Limb (tissue), 2 donors: Measurements from ENCODE around the gene LYSMD2.
"Not testable (repeated sequence)": the region's sequence is repeated elsewhere in the genome, so short reads cannot be mapped to it uniquely, and the experiment has no call there.

Experiments
- DNase-seq, 2 donors: peaks; one replicate each; pipeline ENCODE4 v3.0.0-alpha.2; 2016; ENCODE audit errors: extremely low spot score in 2 of 2

LYSMD2 gene, protein sequence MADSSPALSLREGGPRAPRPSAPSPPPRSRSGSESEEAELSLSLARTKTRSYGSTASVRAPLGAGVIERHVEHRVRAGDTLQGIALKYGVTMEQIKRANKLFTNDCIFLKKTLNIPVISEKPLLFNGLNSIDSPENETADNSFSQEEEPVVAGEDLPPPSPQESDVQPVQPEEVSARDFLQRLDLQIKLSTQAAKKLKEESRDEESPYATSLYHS

DNA sequence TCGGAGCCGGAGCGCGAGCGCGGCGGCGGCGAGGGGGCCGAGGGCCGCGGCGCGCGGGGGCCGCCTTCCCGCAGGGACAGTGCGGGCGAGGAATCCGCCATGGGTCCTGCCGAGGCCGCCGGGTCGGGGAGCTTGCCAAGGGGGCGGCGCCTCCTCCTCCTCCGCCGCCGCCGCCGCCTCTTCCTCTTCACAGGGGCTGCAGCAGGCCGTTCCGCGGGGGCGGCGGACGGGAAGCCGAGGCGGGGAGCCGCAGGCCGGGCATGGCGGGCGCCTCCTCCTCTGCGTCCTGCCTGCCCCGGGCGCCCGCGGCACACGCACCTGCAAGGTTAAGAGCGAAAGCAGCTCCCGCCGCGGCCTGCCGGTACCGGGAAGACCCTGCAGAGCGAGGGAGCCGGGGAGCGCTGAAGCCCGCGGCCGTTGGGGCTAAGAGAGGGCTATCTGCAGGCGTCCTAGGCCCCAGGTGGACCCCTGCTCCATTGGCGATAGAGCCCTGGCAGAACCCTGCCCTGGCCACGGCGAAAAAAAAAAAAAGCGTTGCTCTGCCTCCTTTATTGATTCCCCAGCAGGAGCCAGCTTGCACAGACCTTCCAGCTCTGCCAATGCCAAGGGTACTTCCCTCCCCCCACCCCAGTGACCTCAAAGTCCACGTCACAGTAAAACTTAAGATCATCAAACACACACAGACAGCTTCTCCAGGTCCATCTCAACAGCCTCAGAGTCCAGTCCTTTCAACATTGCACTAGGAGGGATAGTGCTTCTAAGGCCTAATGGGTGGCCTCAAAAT, at the start of gene LYSMD2:
Gene LYSMD2, minus strand, starts transcription at position 134 of the 784 bp plus-strand sequence. Its CDS starts 33 bp downstream, at position 101.
- peak in 1 of 2 donors; percentile 81 for DNase-seq

DNA sequence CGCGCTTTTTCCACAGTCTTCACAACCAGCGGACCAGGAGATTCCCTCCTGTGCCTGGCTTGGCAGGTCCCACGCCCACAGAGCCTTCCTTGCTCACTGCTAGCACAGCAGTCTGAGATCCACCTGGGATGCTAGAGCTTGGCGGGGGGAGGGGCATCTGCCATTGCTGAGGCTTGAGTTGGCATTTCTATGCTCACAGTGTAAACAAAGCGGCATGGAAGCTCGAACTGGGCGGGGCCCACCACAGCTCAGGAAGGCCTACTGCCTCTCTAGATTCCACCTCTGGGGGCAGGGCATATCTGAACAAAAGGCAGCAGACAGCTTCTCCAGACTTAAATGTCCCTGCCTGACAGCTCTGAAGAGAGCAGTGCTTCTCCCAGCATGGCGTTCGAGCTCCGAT, 49.7 kb upstream of the LYSMD2 start:
- DNase-seq = not testable (repeated sequence)

DNA sequence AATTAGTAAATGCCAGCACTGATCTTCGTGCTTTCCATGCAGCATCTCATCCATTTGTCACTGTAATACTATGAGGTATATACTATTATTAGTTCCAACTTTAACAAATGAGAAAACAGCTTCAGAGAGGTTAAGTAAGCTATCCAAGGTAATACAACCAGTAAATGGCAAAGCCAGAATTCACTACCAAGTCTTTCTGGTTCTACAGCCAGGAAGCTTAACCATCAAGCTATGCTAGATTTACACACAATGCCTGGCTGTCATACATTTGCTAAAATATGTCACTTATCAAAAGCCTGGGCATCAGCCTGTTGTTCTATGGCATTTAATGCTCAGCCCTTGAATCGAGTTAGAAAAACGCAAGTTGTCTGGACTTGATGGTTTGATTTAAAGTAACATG, 46.5 kb upstream of the LYSMD2 start:
- DNase-seq = no peak

DNA sequence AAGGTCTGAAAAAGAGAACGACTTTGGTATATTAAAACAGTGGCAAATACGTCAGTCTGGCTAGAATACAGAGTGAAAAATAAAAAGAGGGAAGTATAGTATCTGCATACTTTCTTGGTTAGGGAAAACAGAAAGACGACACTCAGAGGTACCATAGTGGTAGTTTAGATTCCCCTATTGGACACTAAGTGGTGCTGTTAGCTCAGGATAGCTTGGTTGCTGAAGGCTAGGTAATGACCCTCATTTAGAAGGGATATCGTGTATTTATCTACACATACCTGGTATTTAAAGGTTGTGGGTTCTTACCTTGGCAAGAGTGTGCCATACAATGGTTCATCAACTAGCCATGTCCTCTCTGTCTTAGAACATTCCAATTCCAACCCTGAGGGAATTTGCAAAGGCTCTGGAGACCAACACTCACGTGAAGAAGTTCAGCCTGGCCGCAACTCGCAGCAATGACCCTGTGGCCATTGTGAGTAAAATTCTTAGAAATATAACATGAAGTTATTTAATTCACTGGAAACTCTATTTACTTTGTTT, 45.0 kb upstream of the LYSMD2 start:
- DNase-seq = no peak

DNA sequence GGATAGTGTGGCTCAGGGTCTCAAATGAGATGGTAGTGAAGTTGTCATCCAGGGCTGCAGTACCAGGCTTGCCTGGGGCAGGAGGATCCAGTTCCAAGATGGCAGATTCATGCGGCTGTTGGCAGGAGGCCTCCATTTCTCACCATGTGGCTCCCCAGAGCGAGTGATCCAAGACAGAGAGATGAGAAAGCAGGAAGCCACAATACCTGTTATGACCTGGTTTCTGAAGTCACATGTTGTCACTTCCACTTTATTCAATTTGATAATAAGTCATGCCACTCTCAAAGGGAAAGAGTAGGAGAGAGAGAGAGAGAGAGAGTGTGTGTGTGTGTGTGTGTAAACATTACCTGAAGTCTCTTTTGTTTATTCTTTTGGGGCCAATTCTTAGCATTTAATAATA, 44.1 kb upstream of the LYSMD2 start:
- no peak for DNase-seq

DNA sequence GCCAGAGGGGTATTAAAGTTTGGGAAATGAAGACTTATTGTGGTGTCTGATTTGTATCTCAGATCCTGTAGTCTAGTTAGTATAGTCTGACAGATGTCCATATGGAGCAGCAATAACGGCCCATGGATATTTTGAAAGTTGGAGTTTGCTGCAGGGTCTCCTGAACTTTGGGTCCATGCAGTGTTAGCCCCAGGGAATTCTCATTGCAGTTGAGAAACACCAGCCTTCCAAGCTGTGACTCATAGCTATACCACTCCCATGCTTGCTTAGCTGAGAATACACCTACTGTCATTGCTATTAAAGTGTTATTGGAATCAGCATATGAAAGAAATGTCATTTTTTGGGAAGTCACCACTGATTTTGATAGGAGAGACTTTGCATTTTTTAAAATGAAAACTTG, 43.2 kb upstream of the LYSMD2 start:
- DNase-seq = no peak

DNA sequence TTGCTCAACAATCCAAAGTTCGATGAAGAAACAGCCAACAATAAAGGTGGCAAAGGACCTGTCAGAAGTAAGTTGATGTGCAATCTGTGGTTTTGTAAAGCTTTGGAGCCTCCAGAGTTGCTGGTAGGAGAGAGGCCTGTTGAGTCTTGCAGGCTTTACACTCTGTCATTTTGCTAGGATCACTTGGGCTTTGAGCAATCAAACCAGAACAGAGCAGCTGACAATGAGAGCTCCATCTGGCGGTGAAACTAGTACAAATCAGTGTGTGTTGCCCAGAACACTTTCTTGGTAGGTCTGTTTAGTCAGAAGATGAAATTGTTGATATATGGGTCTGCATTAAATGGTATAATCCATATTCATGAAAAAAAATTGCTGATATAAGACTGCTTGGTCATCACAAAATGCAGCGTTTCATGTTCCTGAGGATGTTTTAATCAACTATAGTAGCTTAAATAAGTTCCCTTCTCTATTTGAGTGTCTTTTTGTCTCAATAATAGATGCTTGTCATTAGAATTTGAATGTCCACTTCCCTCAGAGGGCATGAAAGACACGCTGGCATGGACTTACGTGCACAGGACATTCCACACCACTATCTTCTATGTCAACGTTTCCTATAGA, 39.6 kb upstream of the LYSMD2 start:
- DNase-seq = peak; percentile 64 to 83

DNA sequence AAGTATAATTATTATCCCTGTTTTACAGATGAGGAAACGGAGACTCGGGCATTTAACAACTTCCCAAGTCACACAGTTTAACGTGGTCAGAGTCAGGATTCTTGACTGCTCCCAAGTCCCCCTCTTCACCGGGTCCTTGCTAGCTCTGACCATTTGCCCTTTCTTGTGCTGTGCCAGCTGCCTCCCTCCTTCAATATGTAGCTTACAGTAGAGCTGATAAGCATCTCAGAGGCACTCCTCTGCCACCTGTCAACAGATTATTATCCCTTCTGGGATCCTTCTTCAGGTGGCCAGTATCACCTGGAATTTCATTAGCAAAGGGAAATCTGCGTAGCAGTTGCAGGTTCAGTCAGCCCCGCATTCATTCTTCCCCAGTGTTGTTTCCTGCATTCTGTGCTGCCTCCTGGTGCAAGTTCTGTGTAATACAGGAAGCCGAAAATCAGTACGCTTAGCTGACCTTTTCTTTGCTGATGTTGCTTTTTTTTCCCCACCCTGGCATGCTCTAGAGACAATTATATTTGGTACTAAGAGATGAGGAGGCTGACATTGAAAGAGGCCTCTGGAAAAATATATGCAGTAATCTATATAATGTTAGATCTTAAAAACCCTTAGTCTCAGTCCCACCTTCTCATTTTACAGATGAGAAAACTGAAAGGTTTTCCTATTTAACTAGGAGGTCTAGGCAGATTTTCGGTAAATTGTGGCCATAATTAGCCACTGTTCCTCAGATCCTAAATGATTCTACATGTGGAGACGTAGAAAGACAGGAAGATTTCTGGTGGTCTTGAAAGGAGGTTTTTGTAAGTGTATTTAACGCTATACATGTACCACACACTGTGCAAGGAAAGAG, 38.7 kb upstream of the LYSMD2 start:
- DNase-seq = peak; percentile 34 to 54

DNA sequence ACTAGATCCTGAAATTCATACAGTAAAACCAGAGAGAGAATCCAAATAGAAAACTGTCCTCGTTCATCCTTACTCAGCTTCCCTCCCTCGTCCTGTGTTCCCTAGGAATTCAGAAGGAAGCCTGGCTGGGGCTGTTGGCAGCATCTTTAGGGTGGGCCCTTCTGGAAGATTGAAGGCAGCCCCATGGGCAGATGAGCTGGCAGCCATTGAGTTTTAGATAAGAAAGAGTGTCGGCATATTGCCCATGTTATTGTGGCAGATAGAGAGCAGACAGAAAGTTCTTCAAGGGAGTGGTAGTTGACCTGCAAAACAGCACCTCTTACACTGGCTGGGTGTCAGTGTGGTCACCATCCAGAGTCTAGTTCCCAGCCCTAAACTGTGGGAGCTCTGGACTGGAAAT, 37.5 kb upstream of the LYSMD2 start:
- DNase-seq = no peak

DNA sequence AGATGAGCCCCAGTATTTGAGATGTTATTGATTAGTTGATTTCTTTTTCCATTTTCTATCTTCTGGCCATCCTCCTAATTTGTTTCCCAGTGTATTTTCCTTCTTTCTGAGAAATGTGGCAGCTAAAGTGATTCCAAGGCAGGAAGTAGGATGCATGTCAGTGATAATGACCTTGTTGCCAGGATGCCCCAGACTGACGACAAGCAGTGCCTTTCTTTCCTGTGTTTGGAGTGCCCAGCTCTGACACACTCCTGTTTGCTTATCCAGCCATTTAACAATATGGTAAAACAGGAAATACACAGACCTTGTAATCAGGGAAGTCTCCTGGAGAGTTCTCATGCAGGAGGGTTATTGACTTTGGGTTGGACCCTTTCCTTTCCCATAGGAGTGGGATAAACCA, 34.3 kb upstream of the LYSMD2 start:
- DNase-seq = no peak

DNA sequence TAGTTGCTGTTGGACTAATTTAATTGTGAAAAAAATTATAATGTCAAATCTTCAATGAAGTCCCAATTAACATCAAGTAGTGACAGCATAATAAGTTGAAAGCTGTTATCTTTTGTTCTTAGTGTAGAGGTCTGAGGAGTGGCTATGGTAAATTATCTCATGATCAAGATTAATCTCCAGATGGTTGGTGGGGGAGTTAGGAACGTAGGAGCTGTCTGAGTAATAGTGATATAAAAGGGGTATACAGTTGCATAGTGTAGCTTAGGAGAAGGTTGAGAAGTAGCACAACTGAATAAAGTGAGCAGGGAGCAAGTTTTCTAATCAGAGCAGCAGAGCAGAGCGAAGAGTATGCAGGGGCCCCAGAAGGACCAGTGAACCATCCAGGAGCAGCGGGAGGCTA, 33.4 kb upstream of the LYSMD2 start:
- DNase-seq = no peak

DNA sequence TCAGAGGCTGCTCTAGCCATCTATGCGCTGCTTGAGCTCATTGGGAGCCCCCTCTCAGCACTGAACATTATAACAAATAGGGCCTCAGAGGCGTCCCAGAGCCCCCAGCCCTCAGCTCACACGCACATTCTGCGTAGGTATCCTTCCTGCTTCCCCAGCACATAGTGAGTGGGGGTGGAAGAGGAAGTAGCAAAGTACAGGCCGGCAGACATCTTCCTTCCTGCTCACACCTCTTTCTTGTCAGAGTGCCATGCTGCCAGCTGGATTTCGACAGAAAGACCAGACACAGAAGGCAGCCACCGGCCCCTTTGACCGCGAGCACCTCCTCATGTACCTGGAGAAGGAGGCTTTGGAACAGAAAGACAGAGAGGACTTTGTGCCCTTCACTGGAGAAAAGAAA, 30.6 kb upstream of the LYSMD2 start:
- DNase-seq = no peak

DNA sequence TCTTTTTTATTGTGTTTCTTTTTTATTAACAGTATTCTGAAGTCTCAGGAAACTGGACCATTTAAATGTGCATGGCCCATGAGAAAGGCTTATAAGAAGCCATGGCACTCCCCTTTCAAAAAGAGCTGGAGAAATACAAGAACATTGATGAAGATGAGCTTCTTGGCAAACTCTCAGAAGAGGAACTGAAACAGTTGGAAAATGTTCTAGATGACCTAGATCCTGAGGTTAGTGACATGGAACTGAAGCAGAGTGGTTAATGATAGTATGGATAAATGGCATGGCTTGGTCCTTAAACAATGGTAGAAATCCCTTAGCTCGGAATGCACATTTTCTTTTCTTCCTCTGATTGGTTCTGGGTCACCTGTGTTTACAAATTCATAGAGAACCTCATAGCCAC, 28.9 kb upstream of the LYSMD2 start:
- no peak for DNase-seq

DNA sequence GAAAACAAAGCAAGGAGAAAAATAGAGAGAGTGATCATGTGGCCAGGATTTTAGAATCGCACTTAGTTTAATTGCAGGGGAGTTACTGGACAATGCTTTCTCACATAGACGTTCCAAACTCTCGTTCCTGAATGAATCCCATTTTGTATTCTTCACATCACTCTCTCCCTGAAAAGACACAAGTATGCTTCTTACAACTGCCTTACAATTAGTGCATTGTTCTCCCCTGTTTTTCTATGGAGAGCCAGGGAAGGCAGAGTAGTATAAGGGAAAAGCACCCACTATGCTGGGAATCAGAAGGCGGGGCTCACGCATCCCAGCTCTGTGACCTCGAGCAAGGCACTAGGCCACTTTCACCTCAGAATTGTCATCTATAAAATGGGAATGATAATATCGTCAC, 28.3 kb upstream of the LYSMD2 start:
- no peak for DNase-seq

DNA sequence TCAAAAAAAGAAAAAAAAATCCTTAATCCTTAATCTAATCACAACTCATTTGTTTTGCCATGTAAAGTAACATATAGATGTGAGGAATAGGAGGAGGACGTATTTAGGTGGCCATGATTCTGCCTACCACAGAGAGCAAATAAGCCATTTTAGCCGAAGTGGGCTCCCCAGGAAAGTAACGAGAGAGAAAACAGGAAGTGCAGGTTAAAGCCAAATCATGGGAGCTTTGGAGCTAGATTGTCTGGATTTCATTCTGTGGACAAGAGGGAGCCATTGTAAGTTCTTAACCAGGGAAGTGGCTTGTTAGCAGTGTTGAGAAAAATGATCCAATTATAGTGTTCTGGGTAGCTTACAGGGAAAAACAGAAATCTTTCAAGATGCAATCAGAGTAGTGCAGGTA, 23.4 kb upstream of the LYSMD2 start:
- no peak for DNase-seq

DNA sequence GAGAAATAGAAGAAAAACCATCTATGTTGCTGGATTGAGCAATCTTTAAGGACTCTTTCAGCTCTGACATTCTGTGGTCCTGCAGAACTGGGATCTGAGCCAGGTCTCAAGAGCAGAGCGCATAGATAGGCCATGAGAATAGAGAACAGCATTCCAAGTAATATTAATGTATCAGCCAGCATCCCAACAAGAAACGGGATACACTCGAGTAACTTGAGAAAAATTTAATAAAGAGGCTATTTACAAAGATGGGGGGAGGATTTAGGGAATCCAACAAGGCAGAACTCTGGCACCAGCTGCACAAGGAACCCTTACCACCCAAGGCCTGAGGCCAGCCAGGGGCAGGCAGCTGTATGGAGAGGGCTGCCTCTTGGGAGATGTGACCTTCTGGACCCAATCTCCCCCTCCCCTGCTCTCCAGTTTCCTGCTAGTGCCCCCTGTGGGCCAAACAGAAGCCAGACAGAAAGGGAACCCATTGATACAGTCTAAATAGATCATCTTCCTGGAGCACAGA, 22.2 kb upstream of the LYSMD2 start:
- DNase-seq = peak in 1 of 2 donors; percentile 54

DNA sequence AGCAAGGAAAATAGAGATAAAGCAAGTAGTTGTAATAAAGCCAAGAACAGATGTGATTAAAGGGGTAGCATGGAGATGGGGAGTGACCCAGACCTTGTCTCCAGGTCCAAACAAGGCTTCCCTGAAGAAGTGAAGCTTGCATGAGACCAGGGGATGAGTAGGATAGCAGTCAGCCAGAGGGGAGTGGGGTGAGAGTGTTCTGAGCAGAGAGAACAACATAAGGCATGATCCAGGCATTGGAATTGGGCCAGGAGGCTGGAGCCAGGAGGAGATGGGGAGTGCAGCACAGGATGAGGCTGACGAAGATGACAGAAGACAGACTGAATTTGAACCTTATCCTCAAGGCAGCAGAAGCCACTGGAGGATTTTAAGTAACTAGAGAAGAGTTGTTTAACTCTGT, 21.2 kb upstream of the LYSMD2 start:
- DNase-seq = peak; percentile 11 to 46

DNA sequence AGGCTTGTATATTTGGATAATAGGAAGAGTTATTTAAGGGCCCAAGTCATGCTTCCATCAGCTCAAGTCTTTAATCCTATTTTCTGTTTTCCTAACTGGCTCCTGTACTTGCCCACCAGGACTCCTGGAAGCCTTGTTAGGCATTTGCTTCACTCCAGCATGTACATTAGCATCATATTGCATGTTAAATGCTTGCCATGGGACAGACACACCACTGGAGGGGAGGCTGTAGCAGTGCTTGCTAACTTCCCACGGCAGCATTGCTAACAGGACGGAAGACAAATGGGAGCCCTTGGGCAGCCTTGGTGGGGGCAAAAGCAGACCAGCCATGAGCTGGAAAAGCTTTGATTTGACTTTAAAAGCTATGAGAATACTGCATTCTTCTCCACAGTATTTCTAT, 20.0 kb upstream of the LYSMD2 start:
- no peak for DNase-seq

DNA sequence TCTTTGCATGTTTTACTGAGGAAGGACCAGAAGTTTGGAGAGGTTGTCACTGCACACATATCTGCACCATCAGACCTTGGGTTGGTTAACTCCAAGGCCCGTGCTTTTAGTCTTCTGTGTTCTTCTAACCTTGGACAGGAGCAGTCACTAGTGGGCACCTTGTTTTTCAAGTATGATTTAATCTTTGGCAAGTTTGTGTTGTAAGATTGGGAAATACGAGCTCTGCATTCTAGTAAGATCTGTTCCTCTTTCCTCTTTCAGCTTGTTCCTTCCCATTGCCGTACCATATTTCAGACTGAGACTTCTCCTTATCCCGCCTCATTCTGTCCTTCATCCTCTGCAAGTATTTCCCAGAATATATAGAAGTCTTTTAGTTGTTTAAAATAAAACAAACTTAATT, 19.0 kb upstream of the LYSMD2 start:
- DNase-seq = no peak

DNA sequence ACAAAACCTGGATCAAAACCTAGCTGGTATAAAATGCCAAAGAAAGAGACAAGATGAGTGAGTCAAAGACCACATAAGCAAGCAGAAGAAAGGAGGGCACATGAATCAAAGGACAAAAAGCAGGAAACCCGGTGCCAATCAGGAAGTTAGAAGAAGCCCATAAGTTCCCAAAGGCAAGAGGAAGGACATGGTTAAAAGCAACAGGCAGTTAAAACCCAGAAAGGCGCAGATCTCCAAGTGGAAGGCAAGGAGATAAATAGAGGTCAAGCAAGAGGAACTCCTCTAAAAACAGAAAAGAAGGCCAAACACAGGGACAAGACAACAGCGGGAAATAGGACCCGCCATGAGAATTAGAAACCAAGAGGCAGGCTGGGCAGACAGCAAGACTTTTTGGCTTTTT, 18.3 kb upstream of the LYSMD2 start:
- DNase-seq = no peak

DNA sequence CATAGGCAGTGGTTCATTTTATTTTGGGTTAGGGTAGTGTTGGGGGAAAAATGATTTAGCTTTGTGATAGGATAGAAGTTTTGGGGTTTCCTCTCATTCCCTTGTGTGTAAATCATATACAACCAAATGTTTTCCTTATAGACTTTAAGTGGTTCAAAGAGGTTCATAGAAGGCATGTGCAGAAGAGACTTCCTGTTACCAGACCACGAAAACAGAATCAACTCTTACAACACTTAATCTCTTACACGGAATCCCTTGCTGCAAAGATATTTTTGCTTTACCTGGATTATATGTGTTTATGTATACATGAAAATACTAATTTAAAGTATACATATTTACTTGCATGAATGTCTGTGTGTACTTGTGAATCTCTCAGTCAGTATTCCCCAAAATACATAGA, 16.8 kb upstream of the LYSMD2 start:
- DNase-seq = no peak
